ENCODE data around the gene PARD3B.
"Not testable (repeated sequence)": the region's sequence is repeated elsewhere in the genome, so short reads cannot be mapped to it uniquely, and the experiment has no call there.

PARD3B gene

GRCh38 chr2:205193125-205193835 lies 648.0 kb downstream of the PARD3B start:
- no peak for DNase-seq (ENCODE audit: low read depth)

GRCh38 chr2:205193836-205194228 lies 648.6 kb downstream of the PARD3B start:
- no peak for DNase-seq (ENCODE audit: low read depth)

- no peak for DNase-seq (ENCODE audit: low read depth)
Observed at GRCh38 chr2:205197468-205198139, 652.3 kb downstream of the PARD3B start.

- DNase-seq (ENCODE audit: low read depth): no peak
Observed at GRCh38 chr2:205198140-205198525, 652.9 kb downstream of the PARD3B start.

- no peak for DNase-seq (ENCODE audit: low read depth)
Observed at GRCh38 chr2:205199165-205199850, 654.0 kb downstream of the PARD3B start.

GRCh38 chr2:205210494-205210893 lies 665.2 kb downstream of the PARD3B start:
- DNase-seq (ENCODE audit: low read depth): no peak

GRCh38 chr2:205212357-205212756 lies 667.1 kb downstream of the PARD3B start:
- no peak for DNase-seq (ENCODE audit: low read depth)

- DNase-seq (ENCODE audit: low read depth): no peak
Observed at GRCh38 chr2:205216092-205216491, 670.8 kb downstream of the PARD3B start.

GRCh38 chr2:205216580-205216979 lies 671.3 kb downstream of the PARD3B start:
- DNase-seq (ENCODE audit: low read depth): no peak

GRCh38 chr2:205217004-205217403 lies 671.7 kb downstream of the PARD3B start:
- DNase-seq (ENCODE audit: low read depth): no peak

- no peak for DNase-seq (ENCODE audit: low read depth)
Observed at GRCh38 chr2:205218056-205218455, 672.8 kb downstream of the PARD3B start.

- DNase-seq (ENCODE audit: low read depth): not testable (repeated sequence)
Observed at GRCh38 chr2:205218816-205219215, 673.5 kb downstream of the PARD3B start.

- no peak for DNase-seq (ENCODE audit: low read depth)
Observed at GRCh38 chr2:205220559-205220958, 675.3 kb downstream of the PARD3B start.

GRCh38 chr2:205232086-205232485 lies 686.8 kb downstream of the PARD3B start:
- DNase-seq (ENCODE audit: low read depth): no peak

GRCh38 chr2:205235434-205235833 lies 690.2 kb downstream of the PARD3B start:
- DNase-seq (ENCODE audit: low read depth): no peak

GRCh38 chr2:205237524-205237923 lies 692.2 kb downstream of the PARD3B start:
- DNase-seq (ENCODE audit: low read depth): no peak

- DNase-seq (ENCODE audit: low read depth): no peak
Observed at GRCh38 chr2:205245001-205245400, 699.7 kb downstream of the PARD3B start.

- no peak for DNase-seq (ENCODE audit: low read depth)
Observed at GRCh38 chr2:205245652-205246051, 700.4 kb downstream of the PARD3B start.

GRCh38 chr2:205259121-205259520 lies 713.8 kb downstream of the PARD3B start:
- DNase-seq (ENCODE audit: low read depth): no peak

- no peak for DNase-seq (ENCODE audit: low read depth)
Observed at GRCh38 chr2:205261516-205262020, 716.3 kb downstream of the PARD3B start.

- no peak for DNase-seq (ENCODE audit: low read depth)
Observed at GRCh38 chr2:205267323-205267722, 722.0 kb downstream of the PARD3B start.

GRCh38 chr2:205270689-205271088 lies 725.4 kb downstream of the PARD3B start:
- no peak for DNase-seq (ENCODE audit: low read depth)

- DNase-seq (ENCODE audit: low read depth): no peak
Observed at GRCh38 chr2:205273148-205273547, 727.9 kb downstream of the PARD3B start.

Measured in activated T-cell treated with anti-CD3 and anti-CD28 coated beads for 1 hour (primary cell).